GM12878 (cell line): ENCODE results near the gene PRPSAP1. TPM values are rescaled to one million over a fixed set of nuclear protein-coding genes. Genes with fewer than 3 reads are reported as not detected.

ENCODE experiments used
- ATAC-seq: fragments of 200-7000 bp; cut with Tn5 transposase; 3 replicates; pipeline ENCODE4 v1.9.1; 2020; ENCODE audit warnings: mild to moderate bottlenecking, moderate library complexity
- BruUV-seq: library from RNA; stranded (reverse); fragments of 400-500 nt; replicated peaks from 2 replicates; lab custom pipeline; 2021; lab: Mats Ljungman, UMichigan
- CTCF ChIA-PET: fragments of 300-600 bp; sonication (Branson Sonifier 250); formaldehyde crosslinking; extraction: SDS; loops from one replicate; lab custom pipeline; 2021; ENCODE audit warnings: inconsistent platforms; lab: Yijun Ruan, JAX
- POLR2A ChIA-PET: fragments of 350-600 bp; formaldehyde crosslinking; extraction: SDS; loops from one replicate; lab custom pipeline; 2021; ENCODE audit warnings: inconsistent platforms; lab: Charles Lee
- RAD21 ChIA-PET: fragments of 300-600 bp; sonication (Branson Sonifier 250); formaldehyde crosslinking; loops from one replicate; lab custom pipeline; 2023; ENCODE audit warnings: antibody characterized with exemption; ENCODE audit not compliant: unreplicated experiment; lab: Charles Lee
- SMC1A ChIA-PET: fragments of 300-600 bp; sonication (Branson Sonifier 250); formaldehyde crosslinking; loops from one replicate; lab custom pipeline; 2023; ENCODE audit not compliant: unreplicated experiment, uncharacterized antibody; lab: Charles Lee
- DNase-seq: peaks from one replicate; pipeline ENCODE4 v3.0.0-alpha.2; 2011; ENCODE audit warnings: low read depth, low spot score
- FAIRE-seq: peaks from 3 replicates; lab custom pipeline; 2011; peaks lifted over from hg19 to GRCh38; lab: Jason Lieb, UNC
- H2AFZ ChIP-seq: 2 replicates; pipeline ENCODE4 v1.6.0; 2011; ENCODE audit warnings: low read depth, low read length, control low read depth; ENCODE audit not compliant: control insufficient read depth
- H3K27ac ChIP-seq: 2 replicates; pipeline ENCODE4 v1.5.1; 2011; ENCODE audit warnings: control low read depth; ENCODE audit not compliant: control insufficient read depth, insufficient read depth
- H3K27me3 ChIP-seq, 2 experiments: replicated peaks in 1 of 2; 2 replicates each; pipeline versions ENCODE4 v1.6.0 to v1.6.1; 2011; ENCODE audit warnings: low read length in 1 of 2; ENCODE audit not compliant: control insufficient read depth in 2 of 2, insufficient read depth in 2 of 2
- H3K36me3 ChIP-seq, 2 experiments: 2 replicates each; pipeline ENCODE4 v1.5.1; 2011; ENCODE audit warnings: low read length in 1 of 2; ENCODE audit not compliant: control insufficient read depth in 2 of 2, insufficient read depth in 2 of 2
- H3K4me1 ChIP-seq: 2 replicates; pipeline ENCODE4 v1.6.1; 2011; ENCODE audit warnings: mild to moderate bottlenecking, low read length, moderate library complexity, mixed read lengths; ENCODE audit not compliant: control insufficient read depth, insufficient read depth
- H3K4me2 ChIP-seq: 2 replicates; pipeline ENCODE4 v1.6.0; 2011; ENCODE audit warnings: control low read depth; ENCODE audit not compliant: control insufficient read depth, insufficient read depth
- H3K4me3 ChIP-seq: fragments of 200-600 bp; sonication (generic); 2 replicates; pipeline ENCODE4 v1.5.1; 2016
- H3K79me2 ChIP-seq: 2 replicates; pipeline ENCODE4 v1.6.0; 2011; ENCODE audit warnings: low read length; ENCODE audit not compliant: control insufficient read depth, insufficient read depth
- H3K9ac ChIP-seq: 2 replicates; pipeline ENCODE4 v1.8.0; 2011; ENCODE audit warnings: low read length, control low read depth, mixed read lengths; ENCODE audit not compliant: control insufficient read depth, insufficient read depth
- H3K9me3 ChIP-seq: replicated peaks from 3 replicates; pipeline ENCODE4 v1.5.1; 2011; ENCODE audit warnings: mild to moderate bottlenecking, low read length; ENCODE audit not compliant: control insufficient read depth, insufficient read depth
- H4K20me1 ChIP-seq: 2 replicates; pipeline ENCODE4 v1.6.0; 2011; ENCODE audit not compliant: control insufficient read depth, insufficient read depth
- EGR1 ChIP-seq, 2 experiments: IDR thresholded peaks; 1 replicate in 1 of 2; 2 replicates in 1 of 2; pipeline ENCODE4 v1.6.1; 2011 to 2012; ENCODE audit warnings: low read depth in 2 of 2, low read length in 2 of 2, borderline replicate concordance in 1 of 2, mild to moderate bottlenecking in 1 of 2, moderate library complexity in 1 of 2
- POLR2A ChIP-seq: IDR thresholded peaks from 2 replicates; pipeline ENCODE4 v1.6.1; 2011; ENCODE audit warnings: low read depth, mild to moderate bottlenecking, low read length
- SMC3 ChIP-seq: IDR thresholded peaks from 2 replicates; pipeline ENCODE4 v1.6.1; 2011; ENCODE audit warnings: low read length, improper control_type of control experiment, borderline replicate concordance
- TCF7 ChIP-seq: IDR thresholded peaks from 2 replicates; pipeline ENCODE4 v1.6.1; 2014; ENCODE audit warnings: antibody characterized with exemption, borderline replicate concordance
- whole genome bisulfite sequencing: methylation state at CpG from one replicate; pipeline ENCODE4 v1.1.6; 2016; ENCODE audit warnings: low lambda C conversion rate; ENCODE audit not compliant: insufficient replicate concordance, insufficient coverage; ENCODE audit errors: missing lambda C conversion rate; 5-methylcytosine and 5-hydroxymethylcytosine counted together
- in situ Hi-C: fragments of 300-500 bp; cut with MboI; formaldehyde crosslinking; loops from 9 replicates; pipeline ENCODE4 v1.14.3; 2018; ENCODE audit warnings: mixed read lengths
- intact Hi-C: fragments of 100-400 bp; cut with micrococcal nuclease; formaldehyde crosslinking; loops from one replicate; pipeline ENCODE4 v1.14.2; 2022; ENCODE audit not compliant: unreplicated experiment
- polyA plus RNA-seq, 11 experiments: library from polyadenylated mRNA; depleted of rRNA in 4 of 11; unstranded in 6 of 11; stranded (reverse) in 5 of 11; fragments of >200 nt; fragmentation: Nextera tagmentation in 4 of 11; fragmentation: Illumina TruSeq in 1 of 11; extraction: Ambion mirVana in 4 of 11; extraction: Trizol in 1 of 11; gene quantifications; 1 replicate in 1 of 11; 2 replicates in 10 of 11; pipeline versions ENCODE4 v1.2.1 to v1.2.3, GENCODE V29; 2011 to 2016; ENCODE audit warnings: inconsistent platforms in 2 of 11, missing spikeins in 2 of 11, low read depth in 1 of 11
- total RNA-seq, 4 experiments: library from RNA; depleted of rRNA in 3 of 4; stranded (reverse); fragments of >200 nt in 3 of 4; fragmentation: Illumina TruSeq in 1 of 4; extraction: Trizol in 1 of 4; gene quantifications; 2 replicates each; pipeline versions ENCODE4 v1.2.1 to v1.2.3, GENCODE V29; 2013 to 2021
- TF ChIP-seq, protein P1 (sequence below): fragments of 450-650 bp; formaldehyde crosslinking; IDR thresholded peaks from 2 replicates; pipeline ENCODE4 v1.5.0; 2022; ENCODE audit warnings: mild to moderate bottlenecking, missing genetic modification characterization

The PRPSAP1 gene
- total and polyA plus RNA-seq, 10 of the 15 experiments (the other 5 are each of a cell fraction or from before 2014, with no cell fraction given): 15.8 to 84.2 (median 44.2) TPM

DNA sequence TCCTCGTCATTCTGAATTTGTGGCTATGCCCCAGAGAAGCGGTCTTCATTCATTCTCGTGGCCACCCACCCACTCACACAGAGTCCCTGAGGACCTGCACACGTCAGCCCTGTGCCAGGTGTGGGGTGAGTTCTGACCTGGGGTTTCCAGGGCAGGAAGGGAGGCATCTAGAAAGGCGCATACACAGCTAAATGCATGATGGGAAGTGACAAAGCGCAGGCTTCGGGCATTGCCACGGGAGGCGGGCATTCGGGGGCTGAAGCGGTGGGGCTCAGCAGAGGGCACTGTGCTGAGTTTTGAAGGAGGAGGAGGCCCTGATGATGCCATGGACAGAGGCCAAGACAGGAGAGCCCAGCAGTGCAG lies 77.7 kb downstream of the PRPSAP1 start:
- no peak overlapping the region for H3K27ac ChIP-seq
- no peak for DNase-seq
- TF ChIP-seq, protein P1, sequence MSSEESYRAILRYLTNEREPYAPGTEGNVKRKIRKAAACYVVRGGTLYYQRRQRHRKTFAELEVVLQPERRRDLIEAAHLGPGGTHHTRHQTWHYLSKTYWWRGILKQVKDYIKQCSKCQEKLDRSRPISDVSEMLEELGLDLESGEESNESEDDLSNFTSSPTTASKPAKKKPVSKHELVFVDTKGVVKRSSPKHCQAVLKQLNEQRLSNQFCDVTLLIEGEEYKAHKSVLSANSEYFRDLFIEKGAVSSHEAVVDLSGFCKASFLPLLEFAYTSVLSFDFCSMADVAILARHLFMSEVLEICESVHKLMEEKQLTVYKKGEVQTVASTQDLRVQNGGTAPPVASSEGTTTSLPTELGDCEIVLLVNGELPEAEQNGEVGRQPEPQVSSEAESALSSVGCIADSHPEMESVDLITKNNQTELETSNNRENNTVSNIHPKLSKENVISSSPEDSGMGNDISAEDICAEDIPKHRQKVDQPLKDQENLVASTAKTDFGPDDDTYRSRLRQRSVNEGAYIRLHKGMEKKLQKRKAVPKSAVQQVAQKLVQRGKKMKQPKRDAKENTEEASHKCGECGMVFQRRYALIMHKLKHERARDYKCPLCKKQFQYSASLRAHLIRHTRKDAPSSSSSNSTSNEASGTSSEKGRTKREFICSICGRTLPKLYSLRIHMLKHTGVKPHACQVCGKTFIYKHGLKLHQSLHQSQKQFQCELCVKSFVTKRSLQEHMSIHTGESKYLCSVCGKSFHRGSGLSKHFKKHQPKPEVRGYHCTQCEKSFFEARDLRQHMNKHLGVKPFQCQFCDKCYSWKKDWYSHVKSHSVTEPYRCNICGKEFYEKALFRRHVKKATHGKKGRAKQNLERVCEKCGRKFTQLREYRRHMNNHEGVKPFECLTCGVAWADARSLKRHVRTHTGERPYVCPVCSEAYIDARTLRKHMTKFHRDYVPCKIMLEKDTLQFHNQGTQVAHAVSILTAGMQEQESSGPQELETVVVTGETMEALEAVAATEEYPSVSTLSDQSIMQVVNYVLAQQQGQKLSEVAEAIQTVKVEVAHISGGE (CRISPR knock-in tag): no peak
- TF ChIP-seq POLR2A (0 out of 2 replicates have a peak, but pooled peaks have one; percentile 5), SMC3 (no peak), EGR1 (IDR thresholded peaks at IDR 0.05; ENCODE audit: borderline replicate concordance in 1 of 2, low read depth in 2 of 2, low read length in 2 of 2) (0 out of 3 replicates have a peak, but pooled peaks of 1 of the 2 experiments have one; percentile 21), TCF7 (no peak)
- H4K20me1 ChIP-seq: no peaks in the 10 kb centered on the region
- ATAC-seq: no peak
- no peak overlapping the region for H3K9ac ChIP-seq
- no peaks in the 10 kb centered on the region for H3K27me3 ChIP-seq
- in situ Hi-C loops (no loop called here), intact Hi-C loops (no loop called here)
- peaks cover 13% of the 10 kb centered on the region for H3K79me2 ChIP-seq
- H3K4me2 ChIP-seq: no peak overlapping the region
- ChIA-PET POLR2A (interaction anchor here (8.4 to 17.9 kb wide), 2 partner anchors 14 to 90 kb away, joined by 82 to 427 read pairs; partner anchors contain the start of gene UBALD2), SMC1A (interaction anchor here (9.4 to 10.2 kb wide), 2 partner anchors 90 to 151 kb away, joined by 63 to 152 read pairs; no protein-coding TSS in a partner anchor), CTCF (interaction anchor here (1.1 to 10.6 kb wide), 3 partner anchors 92 to 153 kb away, joined by 4 to 160 read pairs (median 12); no protein-coding TSS in a partner anchor), RAD21 (interaction anchor here (1.1 to 18.5 kb wide), 4 partner anchors 10 to 153 kb away, joined by 3 to 419 read pairs (median 60); partner anchors contain the start of gene UBALD2)
- no TSS peak for BruUV-seq
- FAIRE-seq: no peak
- H2AFZ ChIP-seq: no peak overlapping the region
- 49% methylated on average over 11 of the region's 11 CpGs for WGBS
- H3K9me3 ChIP-seq: no peaks in the 10 kb centered on the region
- no peak overlapping the region for H3K4me3 ChIP-seq
- no peaks in the 10 kb centered on the region; a peak in 1 of 4 replicates for H3K36me3 ChIP-seq
- peaks cover 26% of the 10 kb centered on the region for H3K4me1 ChIP-seq
